Naive thymus-derived CD4-positive, alpha-beta T cell (primary cell): ENCODE measurements around the gene MX1. TPM values are rescaled to one million over a fixed set of nuclear protein-coding genes. Genes with fewer than 3 reads are reported as not detected.

Experiments used
- ATAC-seq: fragments of 150-1000 bp; cut with Tn5 transposase; 2 replicates; pipeline ENCODE4 v1.10.0; 2021; ENCODE audit warnings: mild to moderate bottlenecking, moderate library complexity
- CTCF ChIA-PET: fragments of 350-600 bp; sonication (Branson Sonifier 250); formaldehyde crosslinking; loops from one replicate; lab custom pipeline; 2021; ENCODE audit warnings: antibody characterized with exemption; lab: Charles Lee
- POLR2A ChIA-PET: fragments of 350-600 bp; sonication (Branson Sonifier 250); formaldehyde crosslinking; loops from one replicate; lab custom pipeline; 2021; ENCODE audit warnings: antibody characterized with exemption, inconsistent platforms; lab: Charles Lee
- DNase-seq, 9 donors: peaks; one replicate each; pipeline versions ENCODE4 v3.0.0 to v3.0.0-alpha.2; 2020 to 2022; ENCODE audit warnings: mixed read lengths in 1 of 9
- H3K27ac ChIP-seq: one replicate; pipeline ENCODE4 v1.7.0; 2013; ENCODE audit warnings: mild to moderate bottlenecking, low read depth, low read length, moderate library complexity
- H3K27me3 ChIP-seq, 2 donors: one replicate each; pipeline ENCODE4 v1.7.0; 2013; ENCODE audit warnings: low read length in 2 of 2, mild to moderate bottlenecking in 2 of 2, moderate library complexity in 2 of 2; ENCODE audit not compliant: control insufficient read depth in 2 of 2, insufficient read depth in 2 of 2
- H3K36me3 ChIP-seq, 3 experiments: 1 replicate in 2 of 3; 2 replicates in 1 of 3; pipeline ENCODE4 v1.7.0; 2013; ENCODE audit warnings: low read length in 3 of 3, mild to moderate bottlenecking in 3 of 3, moderate library complexity in 1 of 3; ENCODE audit not compliant: insufficient read depth in 3 of 3, control insufficient read depth in 2 of 3
- H3K4me1 ChIP-seq, 2 donors: one replicate each; pipeline ENCODE4 v1.7.0; 2013; ENCODE audit warnings: low read length in 2 of 2, mild to moderate bottlenecking in 2 of 2, moderate library complexity in 1 of 2; ENCODE audit not compliant: control insufficient read depth in 2 of 2, insufficient read depth in 2 of 2
- H3K4me3 ChIP-seq: 2 replicates; pipeline ENCODE4 v1.7.0; 2013; ENCODE audit warnings: mild to moderate bottlenecking, low read length
- H3K9me3 ChIP-seq, 3 experiments: 1 replicate in 2 of 3; 2 replicates in 1 of 3; pipeline ENCODE4 v1.7.0; 2013; ENCODE audit warnings: low read length in 3 of 3; ENCODE audit not compliant: control insufficient read depth in 2 of 3
- H3K27ac Mint-ChIP-seq, 9 donors: one replicate each; pipeline ENCODE4 v1.8.0; 2020 to 2022; ENCODE audit warnings: mixed read lengths in 9 of 9, mild to moderate bottlenecking in 8 of 9, moderate library complexity in 5 of 9, inconsistent platforms in 2 of 9
- H3K27me3 Mint-ChIP-seq, 5 donors: one replicate each; pipeline ENCODE4 v1.8.0; 2021 to 2022; ENCODE audit warnings: mixed read lengths in 5 of 5, mild to moderate bottlenecking in 1 of 5
- H3K36me3 Mint-ChIP-seq, 5 donors: one replicate each; pipeline ENCODE4 v1.8.0; 2020 to 2022; ENCODE audit warnings: mixed read lengths in 5 of 5, mild to moderate bottlenecking in 3 of 5, inconsistent platforms in 1 of 5
- H3K4me1 Mint-ChIP-seq, 7 donors: one replicate each; pipeline ENCODE4 v1.8.0; 2020 to 2022; ENCODE audit warnings: mixed read lengths in 7 of 7, mild to moderate bottlenecking in 3 of 7, inconsistent platforms in 1 of 7
- H3K4me3 Mint-ChIP-seq, 10 donors: one replicate each; pipeline ENCODE4 v1.8.0; 2020 to 2022; ENCODE audit warnings: mild to moderate bottlenecking in 10 of 10, mixed read lengths in 10 of 10, moderate library complexity in 6 of 10, inconsistent platforms in 2 of 10
- H3K9me3 Mint-ChIP-seq, 11 donors: one replicate each; pipeline ENCODE4 v1.8.0; 2020 to 2022; ENCODE audit warnings: mixed read lengths in 11 of 11, mild to moderate bottlenecking in 4 of 11, inconsistent platforms in 1 of 11, moderate library complexity in 1 of 11
- intact Hi-C, 2 donors: fragments of 100-400 bp; cut with micrococcal nuclease; formaldehyde crosslinking; loops; one replicate each; pipeline ENCODE4 v1.15.1; 2023
- polyA plus RNA-seq, 2 donors: library from polyadenylated mRNA; unstranded; fragments of 300-500 nt; fragmentation: Illumina TruSeq; gene quantifications; one replicate each; pipeline ENCODE4 v1.2.3, GENCODE V29; 2021
- total RNA-seq, 6 experiments: library from RNA in 5 of 6; stranded (reverse) in 5 of 6; gene quantifications; 1 replicate in 5 of 6; 2 replicates in 1 of 6; pipeline ENCODE4 v1.2.3 and lab custom pipeline; 2021 to 2026

MX1 gene
- total and polyA plus RNA-seq, 7 experiments from 2014 or later: 50.2 to 384 (median 74.5) TPM

DNA sequence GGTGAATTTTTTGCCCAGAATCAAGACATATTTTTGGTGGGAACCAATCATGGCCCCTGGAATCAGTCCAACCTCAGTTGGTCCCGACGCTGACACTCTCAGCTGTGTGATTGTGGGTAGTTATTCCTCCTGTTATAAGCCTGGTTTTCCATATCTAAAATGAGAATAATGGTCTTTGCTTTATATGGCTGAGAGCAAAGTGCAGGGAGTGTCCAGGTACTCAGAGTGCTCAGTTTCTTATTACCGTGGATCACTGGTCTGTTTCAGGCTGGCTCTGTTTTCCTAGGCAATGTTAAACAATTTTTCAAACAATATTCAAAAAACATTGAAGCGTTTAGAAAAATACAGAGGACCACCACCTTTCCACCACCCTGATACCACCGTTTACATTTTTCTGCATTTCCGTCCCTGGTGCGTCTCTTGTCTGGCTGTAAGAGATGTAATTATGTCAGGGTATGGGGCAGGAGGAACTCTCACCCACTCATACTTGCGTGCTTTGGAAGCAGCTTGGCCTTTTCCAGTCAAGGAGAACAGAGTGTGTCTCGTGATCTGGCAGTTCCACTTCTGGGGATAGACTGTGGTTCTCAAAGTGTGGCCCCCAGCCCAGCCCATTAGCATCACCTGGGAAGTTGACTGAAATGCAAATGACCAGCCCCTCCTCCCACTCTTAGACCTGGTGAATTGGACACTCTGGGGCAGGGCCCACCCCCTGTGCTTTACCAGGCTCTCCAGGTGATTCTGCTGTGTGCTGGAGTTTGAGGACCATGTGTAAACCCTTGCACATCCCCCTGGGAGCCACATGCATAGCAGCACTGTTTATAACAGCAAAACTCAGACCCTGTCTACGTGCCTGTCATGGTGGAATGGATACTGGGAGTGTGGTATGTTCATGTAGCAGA lies 6.8 kb downstream of the MX1 start:
- ATAC-seq (no peak), DNase-seq (no peak)
- Mint-ChIP-seq H3K27me3 (no peaks in the 10 kb centered on the region), H3K9me3 (peaks cover 0 to 21% (median 3%) of the 10 kb centered on the region in 11 donors), H3K4me1 (peaks cover 6 to 78% (median 23%) of the 10 kb centered on the region in 7 donors), H3K27ac (peak overlapping the region in 2 of 9 donors; percentile 48 to 58), H3K36me3 (peaks cover 48 to 82% (median 73%) of the 10 kb centered on the region in 5 donors), H3K4me3 (peak overlapping the region in 1 of 10 donors; percentile 49)
- no peak overlapping the region for H3K27ac ChIP-seq
- ChIA-PET POLR2A (interaction anchor here (1.0 kb wide), 1 partner anchor 64 kb away, joined by 5 read pairs; no protein-coding TSS in a partner anchor), CTCF (no interaction called here)
- no peaks in the 10 kb centered on the region for H3K27me3 ChIP-seq
- intact Hi-C loops: no loop called here
- H3K4me1 ChIP-seq: no peaks in the 10 kb centered on the region
- H3K4me3 ChIP-seq: no peak overlapping the region
- no peaks in the 10 kb centered on the region for H3K9me3 ChIP-seq
- peaks cover 20 to 79% (median 35%) of the 10 kb centered on the region in 3 experiments for H3K36me3 ChIP-seq

DNA sequence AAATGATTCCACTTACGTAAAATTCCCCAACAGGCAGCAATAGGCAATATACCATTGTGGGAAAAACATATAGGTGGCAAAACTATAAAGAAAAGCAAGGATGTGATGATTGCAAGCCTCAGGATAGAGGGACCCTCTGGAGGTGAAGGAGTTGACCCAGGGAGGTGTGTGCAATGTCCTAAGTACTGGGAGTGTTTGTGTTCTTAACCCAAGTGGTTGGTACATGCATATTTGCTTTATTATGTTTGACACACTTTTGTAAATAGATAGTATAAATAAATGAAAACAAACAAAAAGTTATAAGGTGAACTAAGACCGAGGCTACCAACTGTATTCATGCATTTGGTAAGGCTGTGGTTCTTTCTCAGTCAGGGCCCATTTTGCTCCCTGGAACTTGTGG lies 7.5 kb downstream of the MX1 start:
- H3K4me3 Mint-ChIP-seq: peak overlapping the region in 1 of 10 donors; percentile 49
- Histone ChIP-seq H3K27ac (no peak overlapping the region), H3K9me3 (no peaks in the 10 kb centered on the region), H3K4me1 (no peaks in the 10 kb centered on the region), H3K27me3 (no peaks in the 10 kb centered on the region), H3K4me3 (no peak overlapping the region), H3K36me3 (peaks cover 22 to 84% (median 38%) of the 10 kb centered on the region in 3 experiments)
- H3K27ac Mint-ChIP-seq: no peak overlapping the region
- CTCF ChIA-PET: no interaction called here
- ATAC-seq (no peak), DNase-seq (no peak)
- H3K27me3 Mint-ChIP-seq: no peaks in the 10 kb centered on the region
- POLR2A ChIA-PET: no interaction called here
- H3K4me1 Mint-ChIP-seq: peaks cover 6 to 75% (median 17%) of the 10 kb centered on the region in 7 donors
- intact Hi-C loops: no loop called here
- peaks cover 0 to 21% (median 3%) of the 10 kb centered on the region in 11 donors for H3K9me3 Mint-ChIP-seq
- H3K36me3 Mint-ChIP-seq: peaks cover 50 to 86% (median 78%) of the 10 kb centered on the region in 5 donors

DNA sequence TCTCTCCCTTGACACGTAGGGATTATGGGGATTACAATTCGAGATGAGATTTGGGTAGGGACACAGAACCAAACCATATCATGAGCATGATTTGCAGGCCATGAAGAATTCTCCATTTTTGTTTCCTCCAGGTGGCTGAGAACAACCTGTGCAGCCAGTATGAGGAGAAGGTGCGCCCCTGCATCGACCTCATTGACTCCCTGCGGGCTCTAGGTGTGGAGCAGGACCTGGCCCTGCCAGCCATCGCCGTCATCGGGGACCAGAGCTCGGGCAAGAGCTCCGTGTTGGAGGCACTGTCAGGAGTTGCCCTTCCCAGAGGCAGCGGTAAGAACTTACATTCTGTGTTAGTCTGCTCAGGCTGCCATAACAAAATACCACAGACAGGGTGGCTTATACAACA lies 9.7 kb downstream of the MX1 start:
- H3K27ac ChIP-seq: no peak overlapping the region
- H3K36me3 ChIP-seq: peaks cover 22 to 94% (median 24%) of the 10 kb centered on the region in 3 experiments
- peak overlapping the region in 1 of 9 donors; percentile 88 for H3K27ac Mint-ChIP-seq
- CTCF ChIA-PET: no interaction called here
- ATAC-seq: no peak
- no peak for DNase-seq
- POLR2A ChIA-PET: no interaction called here
- intact Hi-C loops: no loop called here
- H3K27me3 Mint-ChIP-seq: no peaks in the 10 kb centered on the region
- H3K4me3 Mint-ChIP-seq: no peak overlapping the region
- peaks cover 47 to 90% (median 81%) of the 10 kb centered on the region in 5 donors for H3K36me3 Mint-ChIP-seq
- H3K4me1 ChIP-seq: no peaks in the 10 kb centered on the region
- H3K4me1 Mint-ChIP-seq: peaks cover 3 to 65% (median 9%) of the 10 kb centered on the region in 7 donors
- H3K4me3 ChIP-seq: no peak overlapping the region
- H3K9me3 ChIP-seq: no peaks in the 10 kb centered on the region
- H3K9me3 Mint-ChIP-seq: peaks cover 0 to 21% (median 3%) of the 10 kb centered on the region in 11 donors
- no peaks in the 10 kb centered on the region for H3K27me3 ChIP-seq

DNA sequence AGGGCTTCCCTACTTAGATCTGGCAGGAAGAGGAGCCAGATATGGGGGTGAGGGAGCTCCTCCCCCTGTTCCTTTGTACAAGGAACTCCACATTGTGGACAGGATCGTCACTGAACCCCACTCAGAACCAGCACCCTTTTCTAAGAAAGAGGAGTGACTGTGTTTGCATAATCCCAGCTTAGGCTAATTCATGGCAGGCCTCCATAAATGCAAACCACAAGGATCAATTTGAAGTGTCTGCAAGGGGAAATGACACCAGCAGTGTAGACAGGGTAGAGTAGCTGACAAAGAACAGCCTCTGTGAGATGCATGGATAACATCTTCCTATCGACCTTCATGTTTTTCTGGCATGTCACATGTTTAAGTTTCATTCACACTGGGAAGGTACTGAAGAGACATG lies 11.7 kb downstream of the MX1 start:
- H3K4me1 ChIP-seq: no peaks in the 10 kb centered on the region
- no peaks in the 10 kb centered on the region for H3K9me3 ChIP-seq
- peaks cover 36 to 90% (median 72%) of the 10 kb centered on the region in 5 donors for H3K36me3 Mint-ChIP-seq
- H3K4me3 ChIP-seq: no peak overlapping the region
- H3K4me1 Mint-ChIP-seq: peaks cover 3 to 65% (median 9%) of the 10 kb centered on the region in 7 donors
- DNase-seq: no peak
- intact Hi-C loops: no loop called here
- H3K27me3 ChIP-seq: no peaks in the 10 kb centered on the region
- ChIA-PET POLR2A (interaction anchor here (0.8 to 1.4 kb wide), 3 partner anchors 12 to 28 kb away, joined by 3 to 6 read pairs (median 3); partner anchors contain the start of gene MX1), CTCF (no interaction called here)
- ATAC-seq: no peak
- no peaks in the 10 kb centered on the region for H3K27me3 Mint-ChIP-seq
- H3K27ac Mint-ChIP-seq: peak overlapping the region in 2 of 9 donors; percentile 25 to 27
- peaks cover 26 to 100% (median 26%) of the 10 kb centered on the region in 3 experiments for H3K36me3 ChIP-seq
- no peak overlapping the region for H3K4me3 Mint-ChIP-seq
- peaks cover 0 to 21% (median 3%) of the 10 kb centered on the region in 11 donors for H3K9me3 Mint-ChIP-seq
- H3K27ac ChIP-seq: no peak overlapping the region

DNA sequence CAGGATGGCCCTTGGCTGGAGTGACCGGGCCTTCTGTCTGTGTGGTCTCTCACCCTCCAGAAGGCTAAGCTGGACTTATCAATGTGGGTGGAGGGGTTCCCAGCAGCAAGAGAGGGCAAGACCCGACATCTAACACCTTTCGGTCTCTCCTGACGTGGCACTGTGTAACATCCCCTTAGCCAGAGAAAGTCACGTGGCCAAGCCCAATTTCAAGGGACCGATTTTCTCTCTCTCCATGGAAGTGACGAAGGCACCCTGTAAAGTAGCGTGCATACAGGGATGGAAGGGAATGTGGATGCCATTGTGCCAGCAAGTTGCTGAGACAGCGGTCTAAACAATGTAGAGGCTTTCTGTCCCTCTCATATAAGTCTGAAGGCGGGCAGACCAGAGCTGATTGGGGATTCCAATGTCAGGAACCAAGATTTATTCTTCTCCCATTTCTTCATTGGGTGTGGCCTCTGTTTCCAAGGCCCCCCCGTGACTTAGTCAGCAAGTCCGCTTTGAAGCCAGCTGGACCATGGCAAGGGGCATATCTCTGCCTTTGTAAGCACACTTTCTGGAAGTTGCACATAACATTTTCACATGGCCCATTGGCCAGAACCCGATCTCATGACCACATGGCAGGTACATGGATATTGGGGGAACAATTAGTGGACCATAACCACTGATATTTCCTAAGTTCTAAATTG lies 12.5 kb downstream of the MX1 start:
- ChIA-PET CTCF (no interaction called here), POLR2A (interaction anchor here (0.7 to 1.4 kb wide), 3 partner anchors 13 to 27 kb away, joined by 3 read pairs; partner anchors contain the start of gene MX1)
- H3K36me3 ChIP-seq: peaks cover 29 to 100% (median 34%) of the 10 kb centered on the region in 3 experiments
- H3K4me1 Mint-ChIP-seq: peaks cover 0 to 64% (median 7%) of the 10 kb centered on the region in 7 donors
- H3K27me3 Mint-ChIP-seq: no peaks in the 10 kb centered on the region
- H3K4me3 ChIP-seq: no peak overlapping the region
- H3K27ac ChIP-seq: no peak overlapping the region
- H3K27ac Mint-ChIP-seq: peak overlapping the region in 1 of 9 donors; percentile 26
- H3K4me1 ChIP-seq: no peaks in the 10 kb centered on the region
- H3K9me3 ChIP-seq: no peaks in the 10 kb centered on the region
- no peak overlapping the region for H3K4me3 Mint-ChIP-seq
- intact Hi-C loops: no loop called here
- H3K36me3 Mint-ChIP-seq: peaks cover 33 to 90% (median 69%) of the 10 kb centered on the region in 5 donors
- H3K9me3 Mint-ChIP-seq: peaks cover 0 to 18% (median 2%) of the 10 kb centered on the region in 11 donors
- ATAC-seq (no peak), DNase-seq (no peak)
- no peaks in the 10 kb centered on the region for H3K27me3 ChIP-seq

DNA sequence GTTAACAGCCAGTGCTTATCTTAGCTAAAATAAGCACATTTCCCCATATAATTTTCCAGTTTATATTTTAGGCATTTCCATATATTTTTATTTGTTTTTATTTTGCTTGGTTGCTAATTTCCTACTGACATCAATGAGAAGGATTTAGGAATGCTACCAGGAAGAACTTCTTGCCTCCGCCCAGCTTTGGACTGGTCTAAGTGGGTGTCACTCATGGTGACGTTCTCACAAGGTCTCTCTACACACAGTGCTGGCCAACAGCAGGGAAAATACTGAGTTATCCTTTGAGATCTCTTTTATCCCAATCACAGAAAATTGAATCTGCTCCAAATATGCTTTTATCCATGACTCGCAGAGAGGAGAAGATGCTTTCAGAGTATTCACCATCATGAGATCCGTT lies 13.2 kb downstream of the MX1 start:
- Histone ChIP-seq H3K27me3 (no peaks in the 10 kb centered on the region), H3K4me3 (no peak overlapping the region), H3K27ac (no peak overlapping the region), H3K9me3 (no peaks in the 10 kb centered on the region), H3K4me1 (no peaks in the 10 kb centered on the region), H3K36me3 (peaks cover 29 to 99% (median 32%) of the 10 kb centered on the region in 3 experiments)
- no peak for ATAC-seq
- CTCF ChIA-PET: no interaction called here
- Mint-ChIP-seq H3K4me3 (no peak overlapping the region), H3K4me1 (peaks cover 0 to 64% (median 7%) of the 10 kb centered on the region in 7 donors), H3K36me3 (peaks cover 34 to 88% (median 63%) of the 10 kb centered on the region in 5 donors), H3K27ac (no peak overlapping the region), H3K27me3 (no peaks in the 10 kb centered on the region), H3K9me3 (peaks cover 0 to 11% (median 2%) of the 10 kb centered on the region in 11 donors)
- DNase-seq: no peak
- POLR2A ChIA-PET: interaction anchor here (1.2 to 1.4 kb wide), 2 partner anchors 15 to 28 kb away, joined by 3 read pairs; no protein-coding TSS in a partner anchor
- intact Hi-C loops: no loop called here
